Endothelial cell of coronary artery (primary cell): ENCODE results near the gene MFN2. TPM values are rescaled to one million over a fixed set of nuclear protein-coding genes. Genes with fewer than 3 reads are reported as not detected.

ENCODE experiments used
- total RNA-seq: library from RNA; depleted of rRNA; stranded (reverse); fragments of >200 nt; gene quantifications from 2 replicates; pipeline ENCODE4 v1.2.3, GENCODE V29; 2014

Gene MFN2
- total RNA-seq, result 50.0 and 53.9 TPM in 2 replicates

GRCh38 chr1:11979851-11980675 is at the start of gene MFN2:
Gene MFN2 (plus strand): TSS chr1:11980444. CDS start chr1:11989169, 8,725 bp downstream.

GRCh38 chr1:11934302-11935056 is 45.8 kb upstream of the MFN2 start, which contains the start of gene PLOD1:
Gene PLOD1 (plus strand): TSS chr1:11934717. CDS start chr1:11934780, 63 bp downstream.

Other genes starting within 250 kb of the MFN2 start
- 23.8 and 26.4 TPM in 2 replicates for gene AGTRAP, start 244.3 kb upstream of the MFN2 start, total RNA-seq
- gene C1orf167, start 218.3 kb upstream of the MFN2 start, total RNA-seq, result 0.09 TPM in 1 of 2 replicates, not detected in the other
- gene MTHFR, start 174.5 kb upstream of the MFN2 start, total RNA-seq, result 14.6 and 18.5 TPM in 2 replicates
- 4.0 and 6.2 TPM in 2 replicates for gene CLCN6, start 174.3 kb upstream of the MFN2 start, total RNA-seq
- gene NPPA, start 132.7 kb upstream of the MFN2 start, total RNA-seq, result not detected in 2 replicates
- 0.54 and 1.5 TPM in 2 replicates for gene NPPB, start 121.5 kb upstream of the MFN2 start, total RNA-seq
- 46.8 and 53.2 TPM in 2 replicates for gene KIAA2013, start 54.0 kb upstream of the MFN2 start, total RNA-seq
- gene PLOD1, start 45.7 kb upstream of the MFN2 start, total RNA-seq, result 199 and 446 TPM in 2 replicates
- gene MIIP, start 39.1 kb downstream of the MFN2 start, total RNA-seq, result 26.0 and 28.6 TPM in 2 replicates
- 0.09 and 0.27 TPM in 2 replicates for gene TNFRSF8, start 82.9 kb downstream of the MFN2 start, total RNA-seq
- 14.7 and 17.0 TPM in 2 replicates for gene TNFRSF1B, start 186.5 kb downstream of the MFN2 start, total RNA-seq
- gene VPS13D, start 249.6 kb downstream of the MFN2 start, total RNA-seq, result 23.3 and 32.9 TPM in 2 replicates